GM12891 (cell line): Measurements from ENCODE around the gene ATP12A.

Experiments used
- POLR2A ChIP-seq: IDR thresholded peaks from 2 replicates; pipeline ENCODE4 v1.6.1; 2011; ENCODE audit warnings: low read depth, low read length, control low read depth
- POLR2AphosphoS5 ChIP-seq: IDR thresholded peaks from 2 replicates; pipeline ENCODE4 v1.6.1; 2011; ENCODE audit warnings: low read depth, low read length, control low read depth
- POU2F2 ChIP-seq: IDR thresholded peaks from 2 replicates; pipeline ENCODE4 v1.6.1; 2011; ENCODE audit warnings: low read depth, mild to moderate bottlenecking, control low read depth, low read length, moderate library complexity
- SPI1 ChIP-seq: IDR thresholded peaks from 2 replicates; pipeline ENCODE4 v1.6.1; 2011; ENCODE audit warnings: low read depth, low read length, control low read depth

DNA sequence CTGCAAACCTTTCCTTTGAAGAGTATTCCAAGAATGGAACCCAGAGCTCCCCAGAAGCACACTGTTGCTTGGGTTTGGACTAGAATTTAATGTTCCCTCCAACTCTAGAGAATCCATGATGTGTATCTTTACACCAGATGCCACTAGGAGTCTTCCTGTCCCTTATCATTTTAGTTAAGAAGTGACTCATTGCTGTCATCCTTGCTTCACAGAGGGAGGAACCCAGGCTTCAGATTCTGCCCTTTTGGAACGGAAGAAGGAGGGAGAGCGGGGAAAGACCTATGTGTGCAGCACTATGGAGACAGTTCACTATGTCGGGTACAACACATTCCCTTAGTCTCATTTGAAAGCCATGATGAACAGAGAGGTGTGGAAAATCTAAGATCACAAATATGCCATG, 2.1 kb upstream of the ATP12A start:
- no peak for TF ChIP-seq POLR2A
- TF ChIP-seq POLR2AphosphoS5, result no peak
- TF ChIP-seq POU2F2, result no peak
- no peak for TF ChIP-seq SPI1
